Subcutaneous adipose tissue (tissue), 4 donors: ENCODE measurements around the gene PSME3IP1. TPM values are rescaled to one million over a fixed set of nuclear protein-coding genes. Genes with fewer than 3 reads are reported as not detected.

Experiments used
- CTCF ChIP-seq: fragments of 450-650 bp; IDR thresholded peaks from one replicate; pipeline ENCODE4 v1.5.1; 2016; ENCODE audit warnings: low read depth, mild to moderate bottlenecking, control low read depth, antibody characterized with exemption, moderate library complexity
- total RNA-seq, 4 donors: library from RNA; depleted of rRNA; stranded (reverse); fragments of >200 nt; gene quantifications; one replicate each; pipeline ENCODE4 v1.1.0, GENCODE V29; 2016

Gene PSME3IP1
- total RNA-seq, 4 donors from 2014 or later: 51.8 to 64.5 (median 53.9) TPM

GRCh38 chr16:57208926-57209325 lies 23.1 kb upstream of the PSME3IP1 start:
- TF ChIP-seq CTCF: no peak

- TF ChIP-seq CTCF: no peak
Measured at GRCh38 chr16:57204675-57205074, 18.8 kb upstream of the PSME3IP1 start.

- no peak for TF ChIP-seq CTCF
Measured at GRCh38 chr16:57203451-57203850, 17.6 kb upstream of the PSME3IP1 start.

- no peak for TF ChIP-seq CTCF
Measured at GRCh38 chr16:57202095-57202886, 16.5 kb upstream of the PSME3IP1 start.

- TF ChIP-seq CTCF: no peak
Measured at GRCh38 chr16:57196753-57197152, 10.9 kb upstream of the PSME3IP1 start.

- no peak for TF ChIP-seq CTCF
Measured at GRCh38 chr16:57196286-57196685, 10.4 kb upstream of the PSME3IP1 start.

GRCh38 chr16:57194512-57194911 lies 8.7 kb upstream of the PSME3IP1 start:
- TF ChIP-seq CTCF: no peak
